H9 (cell line): Measurements from ENCODE around the gene SOCS4. TPM values are rescaled to one million over a fixed set of nuclear protein-coding genes. Genes with fewer than 3 reads are reported as not detected.

Experiments
- DNase-seq: peaks from one replicate; pipeline ENCODE4 v3.0.0-alpha.2; 2017
- H2AFZ ChIP-seq: one replicate; pipeline ENCODE4 v1.6.1; 2013; ENCODE audit warnings: mild to moderate bottlenecking, low read length, control low read depth, moderate library complexity
- H2AK5ac ChIP-seq: 2 replicates; pipeline ENCODE4 v1.6.1; 2013; ENCODE audit warnings: low read length, control low read depth, mixed read lengths; ENCODE audit not compliant: insufficient read length
- H2BK120ac ChIP-seq: one replicate; pipeline ENCODE4 v1.6.1; 2013; ENCODE audit warnings: low read depth, mild to moderate bottlenecking, low read length, control low read depth, inconsistent platforms; ENCODE audit not compliant: poor library complexity, severe bottlenecking
- H2BK12ac ChIP-seq: 2 replicates; pipeline ENCODE4 v1.6.1; 2013; ENCODE audit warnings: low read length, control low read depth, mixed read lengths, low read depth; ENCODE audit not compliant: insufficient read length
- H2BK15ac ChIP-seq: 2 replicates; pipeline ENCODE4 v1.6.1; 2013; ENCODE audit warnings: low read depth, low read length, control low read depth
- H2BK20ac ChIP-seq: one replicate; pipeline ENCODE4 v1.6.1; 2013; ENCODE audit warnings: low read depth, mild to moderate bottlenecking, low read length, control low read depth, inconsistent platforms; ENCODE audit not compliant: poor library complexity, severe bottlenecking
- H2BK5ac ChIP-seq: 2 replicates; pipeline ENCODE4 v1.6.1; 2013; ENCODE audit warnings: low read length, control low read depth, mixed read lengths; ENCODE audit not compliant: insufficient read length
- H3K14ac ChIP-seq: 2 replicates; pipeline ENCODE4 v1.6.1; 2013; ENCODE audit warnings: low read length, control low read depth; ENCODE audit not compliant: insufficient read depth
- H3K18ac ChIP-seq: 2 replicates; pipeline ENCODE4 v1.6.1; 2013; ENCODE audit warnings: low read depth, mild to moderate bottlenecking, mixed read lengths, low read length, control low read depth; ENCODE audit not compliant: insufficient read length
- H3K23ac ChIP-seq: 2 replicates; pipeline ENCODE4 v1.6.1; 2013; ENCODE audit warnings: low read length, control low read depth, mixed read lengths, low read depth; ENCODE audit not compliant: insufficient read length
- H3K23me2 ChIP-seq: 2 replicates; pipeline ENCODE4 v1.6.1; 2013; ENCODE audit warnings: low read depth, mild to moderate bottlenecking, mixed read lengths, low read length, control low read depth; ENCODE audit not compliant: insufficient read length, poor library complexity, severe bottlenecking
- H3K27ac ChIP-seq: 2 replicates; pipeline ENCODE4 v1.5.1; 2013; ENCODE audit warnings: low read length, control low read depth, mixed read lengths, low read depth; ENCODE audit not compliant: insufficient read length
- H3K27me3 ChIP-seq: 2 replicates; pipeline ENCODE4 v1.6.1; 2013; ENCODE audit warnings: low read length, control low read depth, inconsistent platforms; ENCODE audit not compliant: insufficient read depth
- H3K4ac ChIP-seq: 2 replicates; pipeline ENCODE4 v1.6.1; 2013; ENCODE audit warnings: low read depth, mild to moderate bottlenecking, control low read depth, inconsistent platforms, low read length, moderate library complexity
- H3K4me1 ChIP-seq: 2 replicates; pipeline ENCODE4 v1.6.1; 2013; ENCODE audit warnings: low read length, control low read depth, inconsistent platforms; ENCODE audit not compliant: insufficient read depth
- H3K4me2 ChIP-seq: 2 replicates; pipeline ENCODE4 v1.6.1; 2013; ENCODE audit warnings: low read length, control low read depth, mixed read lengths; ENCODE audit not compliant: insufficient read length, insufficient read depth
- H3K56ac ChIP-seq: 2 replicates; pipeline ENCODE4 v1.6.1; 2013; ENCODE audit warnings: low read depth, mild to moderate bottlenecking, mixed read lengths, low read length, control low read depth; ENCODE audit not compliant: insufficient read length
- H3K79me1 ChIP-seq: 2 replicates; pipeline ENCODE4 v1.6.1; 2013; ENCODE audit warnings: low read depth, mild to moderate bottlenecking, moderate library complexity, low read length, control low read depth, inconsistent platforms; ENCODE audit not compliant: insufficient read depth, poor library complexity, severe bottlenecking
- H3K79me2 ChIP-seq: 2 replicates; pipeline ENCODE4 v1.6.1; 2013; ENCODE audit warnings: low read length, control low read depth, inconsistent platforms; ENCODE audit not compliant: insufficient read depth
- H3K9ac ChIP-seq: 2 replicates; pipeline ENCODE4 v1.6.1; 2013; ENCODE audit warnings: low read length, control low read depth, mixed read lengths; ENCODE audit not compliant: insufficient read length; ENCODE audit errors: extremely low read depth
- H3K9me3 ChIP-seq: one replicate; pipeline ENCODE4 v1.6.1; 2013; ENCODE audit warnings: low read depth, low read length, inconsistent platforms; ENCODE audit not compliant: control insufficient read depth
- H3T11ph ChIP-seq: one replicate; pipeline ENCODE4 v1.6.1; 2013; ENCODE audit warnings: mild to moderate bottlenecking, low read length, control low read depth, inconsistent platforms
- H4K20me1 ChIP-seq: one replicate; pipeline ENCODE4 v1.6.1; 2013; ENCODE audit not compliant: control insufficient read depth, insufficient read length, insufficient read depth
- H4K5ac ChIP-seq: 2 replicates; pipeline ENCODE4 v1.6.1; 2013; ENCODE audit warnings: low read depth, mild to moderate bottlenecking, mixed read lengths, low read length, control low read depth; ENCODE audit not compliant: insufficient read length
- H4K8ac ChIP-seq: replicated peaks from 2 replicates; pipeline ENCODE4 v1.6.1; 2013; ENCODE audit warnings: low read length, control low read depth, mixed read lengths, low read depth; ENCODE audit not compliant: insufficient read length
- H4K91ac ChIP-seq: 2 replicates; pipeline ENCODE4 v1.6.1; 2013; ENCODE audit warnings: low read depth, mild to moderate bottlenecking, moderate library complexity, mixed read lengths, low read length, control low read depth; ENCODE audit not compliant: insufficient read length
- H3K27ac Mint-ChIP-seq, 3 experiments: 2 replicates in 2 of 3; 3 replicates in 1 of 3; pipeline ENCODE4 v1.8.0; 2020 to 2021; ENCODE audit warnings: mixed read lengths in 3 of 3, mild to moderate bottlenecking in 1 of 3, moderate library complexity in 1 of 3
- H3K27me3 Mint-ChIP-seq: 2 replicates; pipeline ENCODE4 v1.8.0; 2021; ENCODE audit warnings: low read depth, mild to moderate bottlenecking, moderate library complexity, mixed read lengths
- H3K36me3 Mint-ChIP-seq, 3 experiments: 2 replicates in 2 of 3; 3 replicates in 1 of 3; pipeline ENCODE4 v1.8.0; 2020 to 2021; ENCODE audit warnings: low read depth in 3 of 3, mixed read lengths in 3 of 3; ENCODE audit not compliant: insufficient read depth in 1 of 3
- H3K4me1 Mint-ChIP-seq, 2 experiments: 2 replicates each; pipeline ENCODE4 v1.8.0; 2020; ENCODE audit warnings: mixed read lengths in 2 of 2
- H3K4me3 Mint-ChIP-seq, 2 experiments: 2 replicates in 1 of 2; 3 replicates in 1 of 2; pipeline ENCODE4 v1.8.0; 2020 to 2021; ENCODE audit warnings: mild to moderate bottlenecking in 2 of 2, mixed read lengths in 2 of 2, moderate library complexity in 1 of 2
- H3K9me3 Mint-ChIP-seq, 2 experiments: 2 replicates in 1 of 2; 3 replicates in 1 of 2; pipeline ENCODE4 v1.8.0; 2020; ENCODE audit warnings: mild to moderate bottlenecking in 2 of 2, mixed read lengths in 2 of 2, moderate library complexity in 1 of 2
- CTCF ChIP-seq: fragments of 200-600 bp; sonication (generic); conservative IDR thresholded peaks from 3 replicates; pipeline ENCODE4 v1.8.0; 2021; ENCODE audit warnings: antibody characterized with exemption, mild to moderate bottlenecking
- WGBS: extraction: QIAGEN DNeasy Blood & Tissue Kit; methylation state at CpG from one replicate; pipeline ENCODE4 v1.1.7; 2013; ENCODE audit warnings: missing lambda C conversion rate, low lambda C conversion rate, mixed read lengths; ENCODE audit not compliant: insufficient read length; ENCODE audit errors: extremely low coverage; 5-methylcytosine and 5-hydroxymethylcytosine counted together
- total RNA-seq: library from RNA; stranded (reverse); gene quantifications from 2 replicates; pipeline ENCODE4 v1.2.1, GENCODE V29; 2021

SOCS4 gene
- total RNA-seq, 1 experiment from 2014 or later = 38.5 TPM

- no CpG with 5 or more reads among the region's 4 CpGs for WGBS
- H2BK15ac ChIP-seq = no peak overlapping the region
- H3K4me1 Mint-ChIP-seq = peaks cover 12 to 13% of the 10 kb centered on the region in 2 experiments
- H3K56ac ChIP-seq = no peak overlapping the region
- H2BK120ac ChIP-seq = no peak overlapping the region
- no peak overlapping the region for H3K9ac ChIP-seq
- no peaks in the 10 kb centered on the region for H3K79me2 ChIP-seq
- no peak overlapping the region for H3K23ac ChIP-seq
- H4K20me1 ChIP-seq = no peaks in the 10 kb centered on the region
- H3K4ac ChIP-seq = no peak overlapping the region
- H2AK5ac ChIP-seq = no peak overlapping the region
- H2BK5ac ChIP-seq = no peak overlapping the region
- H3T11ph ChIP-seq = no peak overlapping the region
- no peaks in the 10 kb centered on the region for H3K23me2 ChIP-seq
- no peak overlapping the region for H3K18ac ChIP-seq
- peak overlapping the region in 1 of 3 experiments; percentile 49; a peak in 1 of 7 replicates for H3K27ac Mint-ChIP-seq
- no peak overlapping the region for H3K27ac ChIP-seq
- H3K14ac ChIP-seq = no peak overlapping the region
- H4K91ac ChIP-seq = no peak overlapping the region
- no peaks in the 10 kb centered on the region; the same call in 1 of the 2 replicates for H3K4me1 ChIP-seq
- no peaks in the 10 kb centered on the region for H3K9me3 ChIP-seq
- no peaks in the 10 kb centered on the region for H3K27me3 Mint-ChIP-seq
- no peak for TF ChIP-seq CTCF
- H3K36me3 Mint-ChIP-seq = peaks cover 4 to 13% (median 8%) of the 10 kb centered on the region in 3 experiments; a peak in 4 of 7 replicates
- H2AFZ ChIP-seq = no peak overlapping the region
- H2BK12ac ChIP-seq = no peak overlapping the region
- no peak overlapping the region for H4K5ac ChIP-seq
- no peak overlapping the region for H3K4me2 ChIP-seq
- H2BK20ac ChIP-seq = no peak overlapping the region
- no peak for DNase-seq
- no peaks in the 10 kb centered on the region for H3K27me3 ChIP-seq
- no peaks in the 10 kb centered on the region for H3K79me1 ChIP-seq
- H4K8ac ChIP-seq = no peak overlapping the region
- H3K9me3 Mint-ChIP-seq = no peaks in the 10 kb centered on the region
- H3K4me3 Mint-ChIP-seq = no peak overlapping the region
Observed at GRCh38 chr14:55070981-55071411, 44.0 kb downstream of the SOCS4 start.
